GM19463 (cell line): Measurements from ENCODE around the gene MAIP1.

ENCODE experiments used
- ATAC-seq: cut with Tn5 transposase; IDR thresholded peaks from one replicate; pipeline ENCODE4 v1.9.1; 2021; ENCODE audit warnings: mild to moderate bottlenecking, moderate library complexity; ENCODE audit not compliant: unreplicated experiment

The MAIP1 gene

GRCh38 chr2:199946196-199946595 is 9.2 kb upstream of the MAIP1 start:
- no peak for ATAC-seq

DNA sequence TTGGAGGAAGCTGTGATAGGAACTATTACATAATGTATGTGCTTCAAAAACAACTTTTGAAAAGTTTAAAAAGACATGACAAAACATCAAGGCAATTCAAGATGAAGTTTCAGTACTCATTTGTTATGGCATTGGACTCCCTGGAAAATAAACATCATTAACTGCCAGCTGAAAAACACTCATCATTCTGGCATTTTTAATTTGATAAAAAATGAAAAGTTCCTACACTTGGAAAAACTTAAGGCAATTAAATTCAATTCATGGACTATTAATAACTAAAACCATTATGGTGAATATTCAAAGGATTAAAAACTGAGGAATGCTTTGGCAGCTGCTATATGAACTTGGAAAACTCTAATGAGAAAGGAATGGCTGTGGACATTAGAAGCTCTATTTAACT is 8.5 kb upstream of the MAIP1 start:
- ATAC-seq: no peak

GRCh38 chr2:199950396-199950795 is 5.0 kb upstream of the MAIP1 start:
- ATAC-seq: no peak

GRCh38 chr2:199951023-199951422 is 4.4 kb upstream of the MAIP1 start:
- ATAC-seq: no peak

GRCh38 chr2:199955007-199955338 is 409 bp upstream of the MAIP1 start:
- ATAC-seq: peak; percentile 37

DNA sequence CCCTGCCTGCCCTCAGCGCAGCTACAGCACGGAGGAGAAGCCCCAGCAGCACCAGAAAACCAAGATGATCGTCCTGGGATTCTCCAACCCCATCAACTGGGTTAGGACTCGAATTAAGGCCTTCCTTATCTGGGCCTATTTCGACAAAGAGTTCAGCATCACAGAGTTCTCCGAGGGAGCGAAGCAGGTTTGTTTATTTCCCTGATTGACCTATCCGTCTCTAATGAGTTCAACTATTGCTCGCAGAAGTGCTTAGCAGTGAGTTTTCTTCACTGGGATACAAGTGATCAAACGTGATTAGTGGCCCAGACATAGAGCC is 639 bp downstream of the MAIP1 start:
- ATAC-seq: no peak

DNA sequence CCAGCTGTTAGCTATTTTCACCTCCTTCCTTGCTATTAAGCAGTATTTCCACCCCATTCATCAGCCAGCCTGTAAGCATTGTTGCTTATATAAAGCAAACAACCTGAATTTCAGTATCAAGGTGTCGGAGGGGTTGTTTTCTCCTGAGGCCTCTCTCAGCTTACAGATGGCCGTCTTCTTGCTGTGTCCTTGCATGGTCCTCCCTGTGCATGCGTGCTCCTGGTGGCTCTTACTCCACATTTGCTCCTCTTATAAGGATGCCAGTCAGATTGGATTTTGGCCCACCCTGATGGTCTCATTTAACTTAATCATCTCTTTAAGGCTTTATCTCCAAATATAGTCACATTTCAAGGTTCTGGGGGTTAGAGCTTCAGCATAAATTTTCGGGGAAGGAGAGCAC is 2.6 kb downstream of the MAIP1 start:
- no peak for ATAC-seq

GRCh38 chr2:199962203-199962602 is 6.8 kb downstream of the MAIP1 start:
- ATAC-seq: peak; percentile 73

- no peak for ATAC-seq
Measured at GRCh38 chr2:199966405-199966804, 11.0 kb downstream of the MAIP1 start.

DNA sequence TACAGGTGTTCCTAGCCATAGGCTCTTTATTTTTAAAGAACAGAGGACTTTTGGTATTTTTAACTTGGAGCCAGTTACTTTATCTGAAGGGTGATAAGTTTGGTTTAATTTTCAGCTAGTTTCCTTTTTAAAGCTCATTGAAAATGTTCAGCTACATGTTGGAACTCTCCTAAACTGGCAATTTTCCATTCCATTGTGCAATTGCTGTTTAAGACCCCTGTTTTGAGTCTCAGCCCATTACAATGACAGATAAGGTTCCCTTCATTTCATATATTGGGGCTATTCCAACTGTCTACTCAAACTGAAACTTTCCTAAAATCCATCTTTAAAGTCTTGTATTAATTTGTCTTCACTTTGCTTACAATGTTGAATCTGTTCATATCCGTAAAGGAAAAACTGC is 11.6 kb downstream of the MAIP1 start:
- ATAC-seq: no peak

GRCh38 chr2:199968126-199968525 is 12.7 kb downstream of the MAIP1 start:
- ATAC-seq: no peak

GRCh38 chr2:199972088-199972626 is 16.8 kb downstream of the MAIP1 start:
- ATAC-seq: no peak

- no peak for ATAC-seq
Measured at GRCh38 chr2:199973703-199974102, 18.3 kb downstream of the MAIP1 start.

GRCh38 chr2:199975273-199975895 is 20.0 kb downstream of the MAIP1 start:
- no peak for ATAC-seq

GRCh38 chr2:199977984-199978415 is 22.6 kb downstream of the MAIP1 start:
- ATAC-seq: peak; percentile 88

GRCh38 chr2:199979398-199979797 is 24.0 kb downstream of the MAIP1 start:
- ATAC-seq: no peak

DNA sequence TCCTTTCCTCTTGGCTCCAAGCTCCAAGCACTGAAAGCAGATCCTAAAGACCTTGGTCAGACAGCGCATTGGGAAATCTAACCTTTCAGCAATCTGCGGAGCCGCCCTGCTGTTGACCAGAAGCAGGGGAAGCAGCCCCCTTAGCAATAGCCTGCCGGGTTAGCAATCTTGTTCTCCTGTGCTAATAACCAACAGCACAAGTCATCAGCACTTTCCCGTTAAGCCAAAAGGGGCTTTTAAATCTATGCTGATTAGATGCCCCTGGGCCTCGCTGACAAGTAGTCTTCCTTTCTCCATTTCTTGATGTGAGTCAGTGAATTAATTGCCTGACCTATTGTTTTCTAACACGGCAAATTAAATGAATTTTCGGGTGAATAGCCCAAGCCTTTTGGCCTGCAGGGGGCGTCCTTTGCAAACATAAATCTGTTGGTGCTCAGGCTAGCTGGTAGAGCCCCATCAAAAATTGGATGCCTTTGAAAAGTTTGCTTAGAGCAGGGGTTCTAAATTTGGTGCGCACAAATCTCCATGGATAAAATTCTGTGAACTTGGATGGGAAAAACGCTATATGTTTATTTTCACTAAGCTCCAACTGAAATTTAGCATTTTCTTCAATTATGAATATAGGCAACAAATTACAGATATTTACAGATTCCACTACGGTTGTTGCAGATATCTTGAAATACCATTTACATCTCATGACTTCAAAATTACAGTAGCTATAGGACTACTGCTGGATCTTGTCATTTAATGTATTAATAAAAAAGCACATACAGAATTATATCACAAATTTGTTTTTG is 24.6 kb downstream of the MAIP1 start:
- no peak for ATAC-seq

DNA sequence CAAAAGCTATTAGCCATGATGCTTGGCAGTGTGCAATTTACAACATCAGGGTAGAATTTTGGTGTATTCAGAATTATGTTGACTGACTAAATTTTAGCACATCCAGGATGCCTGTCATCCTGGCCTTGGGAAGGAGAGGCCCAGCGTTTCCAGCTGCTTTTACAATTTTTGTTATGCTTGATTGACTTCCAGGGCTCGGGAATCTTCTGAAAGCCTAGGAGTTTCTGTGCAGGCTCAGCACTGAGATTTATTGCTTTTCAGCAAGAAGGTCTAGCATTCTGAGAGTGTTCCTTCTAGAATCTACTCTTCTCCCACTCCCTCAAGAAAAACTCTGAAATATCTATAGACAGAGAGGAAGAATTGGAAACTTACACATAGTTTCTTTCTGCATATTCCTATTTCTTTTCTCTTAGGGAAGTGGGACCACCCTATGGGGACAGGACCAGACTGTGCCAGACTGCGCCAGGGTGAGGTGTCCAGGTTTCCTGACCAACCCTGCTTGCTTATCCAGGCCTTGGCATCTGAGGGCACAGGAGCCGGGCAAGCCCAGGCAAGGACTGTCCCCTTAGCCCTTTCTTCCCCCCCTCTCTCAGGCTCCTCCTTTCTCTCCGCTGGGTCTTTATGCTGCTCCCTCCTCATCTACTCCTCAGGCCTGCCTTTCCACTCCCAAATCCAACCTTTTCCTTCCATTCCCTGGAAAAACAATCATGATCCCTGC is 26.9 kb downstream of the MAIP1 start:
- ATAC-seq: no peak

- no peak for ATAC-seq
Measured at GRCh38 chr2:199983534-199983933, 28.2 kb downstream of the MAIP1 start.

DNA sequence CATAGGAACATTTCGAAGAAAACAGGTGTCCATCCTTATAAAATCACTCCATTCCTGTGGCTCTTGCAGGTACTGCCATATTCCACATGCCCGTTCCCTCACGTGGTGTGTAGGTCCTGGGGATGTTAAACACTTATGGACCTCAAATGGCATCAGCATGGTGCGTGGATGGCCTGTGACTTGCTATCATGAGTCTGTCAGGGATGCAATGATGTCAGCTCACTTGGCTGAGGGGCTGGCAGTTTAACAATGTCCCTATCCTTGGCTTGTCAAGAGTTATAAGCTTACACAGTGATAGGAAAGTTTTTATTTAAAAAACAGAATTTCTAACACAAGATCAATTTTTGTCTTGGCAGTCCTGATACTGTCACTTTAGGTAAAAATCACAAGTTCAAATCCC is 28.8 kb downstream of the MAIP1 start:
- no peak for ATAC-seq

GRCh38 chr2:199984755-199985154 is 29.4 kb downstream of the MAIP1 start:
- ATAC-seq: no peak

GRCh38 chr2:199985625-199986207 is 30.3 kb downstream of the MAIP1 start:
- ATAC-seq: peak; percentile 92
